Heart left ventricle (tissue), 16 donors: ENCODE measurements around the gene G3BP1. TPM values are rescaled to one million over a fixed set of nuclear protein-coding genes. Genes with fewer than 3 reads are reported as not detected.

Experiments
- ATAC-seq, 4 donors: fragments of 200-7000 bp; cut with Tn5 transposase; one replicate each; pipeline ENCODE4 v1.9.1; 2020 to 2022; ENCODE audit warnings: moderate library complexity in 4 of 4, mild to moderate bottlenecking in 3 of 4, moderate number of reproducible peaks in 1 of 4
- DNase-seq, 5 donors: peaks; one replicate each; pipeline ENCODE4 v3.0.0-alpha.2; 2020
- H3K27ac ChIP-seq, 12 donors: fragments of 200-600 bp; sonication (generic) in 4 of 12; one replicate each; pipeline versions ENCODE4 v1.5.0 to v1.8.0; 2016 to 2022; ENCODE audit warnings: mild to moderate bottlenecking in 2 of 12
- H3K27me3 ChIP-seq, 9 donors: fragments of 200-600 bp; sonication (generic) in 2 of 9; one replicate each; pipeline versions ENCODE4 v1.5.1 to v1.8.0; 2016 to 2022; ENCODE audit warnings: mild to moderate bottlenecking in 3 of 9
- H3K36me3 ChIP-seq, 9 donors: fragments of 200-600 bp; sonication (generic) in 2 of 9; one replicate each; pipeline versions ENCODE4 v1.5.0 to v1.8.0; 2018 to 2022; ENCODE audit warnings: mild to moderate bottlenecking in 2 of 9
- H3K4me1 ChIP-seq, 12 donors: fragments of 200-600 bp; sonication (generic) in 4 of 12; one replicate each; pipeline versions ENCODE4 v1.5.0 to v1.8.0; 2016 to 2022; ENCODE audit warnings: mild to moderate bottlenecking in 3 of 12
- H3K4me3 ChIP-seq, 12 donors: fragments of 200-600 bp; sonication (generic) in 4 of 12; one replicate each; pipeline versions ENCODE4 v1.5.0 to v1.8.0; 2017 to 2022; ENCODE audit warnings: mild to moderate bottlenecking in 9 of 12, moderate library complexity in 4 of 12
- H3K9me3 ChIP-seq, 12 donors: fragments of 200-600 bp; sonication (generic) in 4 of 12; one replicate each; pipeline versions ENCODE4 v1.5.0 to v1.8.0; 2016 to 2022; ENCODE audit warnings: mild to moderate bottlenecking in 1 of 12
- POLR2A ChIP-seq, 2 donors: fragments of 450-650 bp; IDR thresholded peaks; one replicate each; pipeline ENCODE4 v1.6.1; 2017; ENCODE audit warnings: antibody characterized with exemption in 2 of 2, mild to moderate bottlenecking in 2 of 2, moderate library complexity in 2 of 2
- WGBS, 4 donors: extraction: QIAGEN DNeasy Blood & Tissue Kit in 2 of 4; methylation state at CpG; one replicate each; pipeline versions ENCODE4 v1.1.5 to v1.1.7; 2013 to 2018; 5-methylcytosine and 5-hydroxymethylcytosine counted together
- intact Hi-C, 10 donors: fragments of 100-400 bp; cut with DNase I; formaldehyde crosslinking; loops; one replicate each; pipeline versions ENCODE4 v1.11.1 to v1.14.2; 2022
- polyA plus RNA-seq, 2 donors: library from polyadenylated mRNA; stranded (reverse); fragments of 200-250 nt; gene quantifications; one replicate each; pipeline ENCODE4 v1.2.3, GENCODE V29; 2013
- total RNA-seq, 9 donors: library from RNA; depleted of rRNA in 2 of 9; stranded (reverse); fragments of >200 nt in 2 of 9; fragmentation: NEBNext Ultra II Directional in 3 of 9; extraction: Animal tissue kit (Norgen Biotek cat#: 25700) in 3 of 9; gene quantifications; one replicate each; pipeline versions ENCODE4 v1.1.0 to v1.2.4, GENCODE V29; 2016 to 2023
- TF ChIP-seq, protein P1 (sequence below), 12 donors: fragments of 200-600 bp; sonication (generic) in 4 of 12; IDR thresholded peaks; one replicate each; pipeline versions ENCODE4 v1.5.0 to v1.8.0; 2018 to 2022; ENCODE audit warnings: antibody characterized with exemption in 12 of 12, mild to moderate bottlenecking in 5 of 12
- donor health status: ischemic (EF 13 %, LVEDD 7.1; RV severe dilation, severe dysfunction).
- donor health status: healthy with polysubstance abuse.
- donor health status: DM: no; HTN: yes; CAD: no.
- donor health status: DM: no; HTN: no; CAD: no.
- donor health status: ischemic (EF 25% LVEDD 6.9; RV normal size, moderate dysfunction).
- donor health status: ischemic (EF 25% LVEDD 5.7; RV mildly dilated, moderate dysfunction).
- donor health status: healthy.
- donor health status: DM: yes; HTN: yes; CAD: no.
- donor health status: ischemic (EF 35%, LVEDD 5.7; RV mildly dilated, moderate dysfunction).
- donor health status: nonischemic (EF 11% LVEDD 7.7; RV severe dilation, severe dysfunction).
- donor health status: DM: yes; HTN: yes; CAD: no.
- donor health status: PGD.
- donor health status: ischemic (EF 29% LVEDD 5.4; RV normal size, mild dysfunction).
- donor health status: nonischemic (EF 23%, LVEDD 6.1; RV moderate dilation, normal function).

G3BP1 gene
- total and polyA plus RNA-seq, 11 donors, result 12.7 to 133 (median 96.4) TPM

DNA sequence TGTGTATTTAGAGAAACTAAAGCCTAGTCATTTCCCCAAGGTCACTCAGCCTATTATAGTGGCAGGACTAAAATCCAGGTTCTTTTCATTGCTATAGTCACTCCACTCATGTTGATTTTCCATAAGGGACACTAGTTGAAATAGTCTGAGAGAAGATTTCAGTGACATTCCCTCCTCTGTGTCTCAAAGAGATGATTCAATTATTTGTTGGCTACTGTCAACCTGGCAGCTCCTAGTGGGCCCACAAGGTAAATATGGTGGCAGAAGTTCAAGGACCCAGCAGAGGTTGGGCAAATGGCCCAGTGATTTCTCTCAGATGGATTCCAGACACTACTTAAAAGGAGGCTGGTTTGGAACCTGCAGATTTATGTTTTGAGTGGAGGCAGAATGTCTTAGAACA is 48.1 kb downstream of the G3BP1 start:
- Histone ChIP-seq H3K27me3 (no peaks in the 10 kb centered on the region), H3K36me3 (peaks cover 0 to 8% (median 0%) of the 10 kb centered on the region in 9 donors), H3K4me1 (peaks cover 0 to 24% (median 3%) of the 10 kb centered on the region in 12 donors), H3K9me3 (no peaks in the 10 kb centered on the region), H3K4me3 (no peak overlapping the region), H3K27ac (no peak overlapping the region)
- no peak for ATAC-seq
- intact Hi-C loops, result loop anchor here in 7 of 10 donors (5.0 to 10.0 kb wide), 4 partner anchors 452 to 682 kb away; no protein-coding TSS in a partner anchor
- no peak for TF ChIP-seq POLR2A (IDR thresholded peaks at IDR 0.05)
- TF ChIP-seq, protein P1, sequence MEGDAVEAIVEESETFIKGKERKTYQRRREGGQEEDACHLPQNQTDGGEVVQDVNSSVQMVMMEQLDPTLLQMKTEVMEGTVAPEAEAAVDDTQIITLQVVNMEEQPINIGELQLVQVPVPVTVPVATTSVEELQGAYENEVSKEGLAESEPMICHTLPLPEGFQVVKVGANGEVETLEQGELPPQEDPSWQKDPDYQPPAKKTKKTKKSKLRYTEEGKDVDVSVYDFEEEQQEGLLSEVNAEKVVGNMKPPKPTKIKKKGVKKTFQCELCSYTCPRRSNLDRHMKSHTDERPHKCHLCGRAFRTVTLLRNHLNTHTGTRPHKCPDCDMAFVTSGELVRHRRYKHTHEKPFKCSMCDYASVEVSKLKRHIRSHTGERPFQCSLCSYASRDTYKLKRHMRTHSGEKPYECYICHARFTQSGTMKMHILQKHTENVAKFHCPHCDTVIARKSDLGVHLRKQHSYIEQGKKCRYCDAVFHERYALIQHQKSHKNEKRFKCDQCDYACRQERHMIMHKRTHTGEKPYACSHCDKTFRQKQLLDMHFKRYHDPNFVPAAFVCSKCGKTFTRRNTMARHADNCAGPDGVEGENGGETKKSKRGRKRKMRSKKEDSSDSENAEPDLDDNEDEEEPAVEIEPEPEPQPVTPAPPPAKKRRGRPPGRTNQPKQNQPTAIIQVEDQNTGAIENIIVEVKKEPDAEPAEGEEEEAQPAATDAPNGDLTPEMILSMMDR (IDR thresholded peaks at IDR 0.05), result no peak
- DNase-seq, result no peak

DNA sequence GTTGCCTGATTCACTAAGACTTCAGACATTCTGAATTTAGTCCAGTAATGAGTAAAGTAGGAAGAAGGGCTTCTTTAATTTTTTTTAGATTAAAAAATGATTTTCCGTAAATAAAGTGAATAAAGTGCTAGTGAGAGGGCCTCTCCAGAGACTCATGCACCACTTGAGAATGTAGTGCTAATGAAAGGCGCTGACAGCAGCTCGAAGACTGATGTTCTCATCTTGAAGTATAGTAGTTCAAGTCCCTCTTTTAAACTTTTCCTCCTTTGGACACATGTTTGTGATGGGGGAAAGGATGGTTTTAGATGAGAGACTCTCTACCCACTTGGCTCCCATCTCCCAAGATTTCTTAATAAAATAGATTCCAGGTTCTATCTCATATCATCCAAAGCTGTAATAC is 48.5 kb downstream of the G3BP1 start:
- Histone ChIP-seq H3K4me3 (no peak overlapping the region), H3K4me1 (peaks cover 0 to 27% (median 4%) of the 10 kb centered on the region in 12 donors), H3K27me3 (no peaks in the 10 kb centered on the region), H3K9me3 (no peaks in the 10 kb centered on the region), H3K27ac (no peak overlapping the region), H3K36me3 (peaks cover 0 to 7% (median 0%) of the 10 kb centered on the region in 9 donors)
- DNase-seq (no peak), ATAC-seq (no peak)
- intact Hi-C loops, result loop anchor here in 7 of 10 donors (5.0 to 10.0 kb wide), 4 partner anchors 452 to 682 kb away; no protein-coding TSS in a partner anchor
- WGBS, 4 donors, result 59 to 65% (median 62%) methylated on average over 3 of the region's 3 CpGs
- no peak for TF ChIP-seq POLR2A (IDR thresholded peaks at IDR 0.05)
- TF ChIP-seq, protein P1 (IDR thresholded peaks at IDR 0.05), result no peak

DNA sequence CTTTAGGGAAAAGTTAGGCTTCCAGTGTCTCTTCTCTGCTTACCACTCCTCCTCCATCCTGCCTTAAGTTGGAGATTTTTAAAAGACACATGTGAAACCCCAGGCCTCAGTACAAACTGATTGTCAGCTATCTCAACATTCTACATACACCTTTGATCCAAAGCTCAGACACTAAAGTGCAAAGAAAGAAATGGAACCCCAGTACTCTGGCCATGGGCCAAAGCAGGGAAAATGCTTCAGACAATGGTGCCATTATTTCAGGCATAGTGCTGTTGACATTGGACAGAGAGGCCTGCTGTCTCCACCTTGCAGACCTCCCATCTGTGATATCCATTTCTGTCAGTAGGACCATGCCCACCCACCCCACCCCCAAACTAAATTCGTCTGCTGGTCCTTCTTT is 49.1 kb downstream of the G3BP1 start:
- DNase-seq (no peak), ATAC-seq (no peak)
- Histone ChIP-seq H3K4me3 (no peak overlapping the region), H3K36me3 (peaks cover 0 to 7% (median 0%) of the 10 kb centered on the region in 9 donors), H3K27me3 (no peaks in the 10 kb centered on the region), H3K4me1 (peaks cover 0 to 27% (median 5%) of the 10 kb centered on the region in 12 donors), H3K9me3 (no peaks in the 10 kb centered on the region), H3K27ac (no peak overlapping the region)
- TF ChIP-seq, protein P1 (IDR thresholded peaks at IDR 0.05), result no peak
- no peak for TF ChIP-seq POLR2A (IDR thresholded peaks at IDR 0.05)
- WGBS, 4 donors, result 50 to 60% (median 52%) methylated on average over 1 of the region's 1 CpG
- intact Hi-C loops, result loop anchor here in 7 of 10 donors (5.0 to 10.0 kb wide), 4 partner anchors 451 to 681 kb away; no protein-coding TSS in a partner anchor

DNA sequence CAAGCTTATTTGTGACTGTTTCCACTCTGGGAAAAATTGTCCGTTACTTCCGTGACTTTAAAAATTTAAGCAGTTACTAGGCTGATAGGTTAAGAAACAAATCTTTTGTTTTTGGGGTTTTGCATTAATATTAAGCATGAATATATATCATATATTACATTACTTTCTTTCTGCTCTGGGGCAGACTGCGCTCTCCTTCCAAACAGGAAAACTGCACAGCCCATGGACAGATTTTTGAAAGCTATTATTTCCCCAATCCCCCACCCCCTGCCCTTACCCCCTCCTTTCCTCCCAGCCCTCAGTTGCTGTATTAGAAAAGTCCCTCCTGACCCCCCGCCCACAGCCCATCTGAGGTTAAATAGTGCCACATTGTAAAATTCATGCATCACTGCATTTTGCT is 50.4 kb downstream of the G3BP1 start:
- Histone ChIP-seq H3K4me1 (peaks cover 0 to 27% (median 5%) of the 10 kb centered on the region in 12 donors), H3K9me3 (no peaks in the 10 kb centered on the region), H3K4me3 (no peak overlapping the region), H3K27ac (no peak overlapping the region), H3K36me3 (no peaks in the 10 kb centered on the region), H3K27me3 (no peaks in the 10 kb centered on the region)
- WGBS, 4 donors, result 97 to 100% (median 98%) methylated on average over 4 of the region's 4 CpGs
- no peak for TF ChIP-seq POLR2A (IDR thresholded peaks at IDR 0.05)
- TF ChIP-seq, protein P1 (IDR thresholded peaks at IDR 0.05), result no peak
- intact Hi-C loops, result loop anchor here in 7 of 10 donors (5.0 to 10.0 kb wide), 4 partner anchors 450 to 680 kb away; no protein-coding TSS in a partner anchor
- DNase-seq (no peak), ATAC-seq (no peak)
